ENCODE results near the gene MYO1A.
"Not testable (repeated sequence)": the region's sequence is repeated elsewhere in the genome, so short reads cannot be mapped to it uniquely, and the experiment has no call there.

The MYO1A gene

GRCh38 chr12:57019983-57020719 is 29.8 kb downstream of the MYO1A start:
- H3K4me1 ChIP-seq: peaks cover 5% of the 10 kb centered on the region; the same call in 1 of the 2 replicates
- no peaks in the 10 kb centered on the region for H3K36me3 ChIP-seq
- no peaks in the 10 kb centered on the region for H4K20me1 ChIP-seq
- no peak overlapping the region for H3K9ac ChIP-seq
- H3K9me3 ChIP-seq: no peaks in the 10 kb centered on the region
- H3K4me2 ChIP-seq: no peak overlapping the region
- no peak for TF ChIP-seq Cebpa-rat (IDR thresholded peaks at IDR 0.05)
- no peak overlapping the region for H3K27ac ChIP-seq
- H3K4me3 ChIP-seq: no peak overlapping the region
- no peaks in the 10 kb centered on the region for H3K27me3 ChIP-seq

- no peak for TF ChIP-seq Cebpa-rat (IDR thresholded peaks at IDR 0.05)
- H3K4me2 ChIP-seq: no peak overlapping the region
Measured at GRCh38 chr12:57018906-57019305, 31.0 kb downstream of the MYO1A start.

DNA sequence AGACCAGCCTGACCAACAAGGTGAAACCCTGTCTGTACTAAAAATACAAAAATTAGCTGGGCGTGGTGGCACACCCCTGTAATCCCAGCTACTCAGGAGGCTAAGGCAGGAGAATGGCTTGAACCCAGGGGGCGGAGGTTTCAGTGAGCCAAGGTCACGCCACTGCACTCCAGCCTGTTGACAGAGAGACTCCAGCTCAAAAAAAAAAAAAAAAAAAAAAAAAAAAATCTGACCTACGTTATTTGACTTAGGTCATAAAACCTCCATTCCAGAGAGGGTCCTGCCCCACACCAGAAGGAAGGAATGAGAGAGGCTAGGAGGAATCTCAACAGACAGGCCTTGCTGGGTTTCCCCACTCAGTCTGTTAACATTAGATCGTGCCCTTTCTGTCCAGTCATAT is 31.6 kb downstream of the MYO1A start:
- H3K27ac ChIP-seq, H3K27me3 ChIP-seq, H3K9ac ChIP-seq, H4K20me1 ChIP-seq, H3K4me3 ChIP-seq, H3K4me2 ChIP-seq, H3K36me3 ChIP-seq, H3K9me3 ChIP-seq, H3K4me1 ChIP-seq: not testable (repeated sequence)

More at GRCh38 chr12:57018906-57019305, 31.0 kb downstream of the MYO1A start:
- Histone ChIP-seq H3K27me3 (no peaks in the 10 kb centered on the region), H3K27ac (no peak overlapping the region), H3K9me3 (no peaks in the 10 kb centered on the region), H4K20me1 (no peaks in the 10 kb centered on the region), H3K9ac (no peak overlapping the region), H3K4me1 (peaks cover 5% of the 10 kb centered on the region; the same call in 1 of the 2 replicates), H3K36me3 (no peaks in the 10 kb centered on the region), H3K4me3 (no peak overlapping the region)

DNA sequence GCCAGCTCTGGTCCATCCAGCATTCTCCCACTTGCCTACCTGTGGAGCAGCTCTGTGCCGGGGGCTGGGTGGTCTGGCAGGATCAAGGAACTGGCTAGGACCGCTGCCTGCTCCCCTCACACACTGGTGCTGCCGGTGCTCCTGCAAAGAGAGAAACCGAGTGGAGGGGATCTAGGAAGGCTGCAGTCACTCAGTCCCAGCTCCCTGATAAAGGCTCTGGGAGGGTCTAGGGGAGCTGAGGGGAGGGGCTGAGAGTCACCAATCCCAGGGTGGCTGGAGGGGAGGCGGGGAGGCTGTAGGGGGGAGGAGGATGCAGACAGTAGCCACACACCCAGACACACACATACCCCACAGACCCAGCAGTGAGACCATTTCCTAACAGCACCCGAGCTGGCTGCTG is 33.6 kb downstream of the MYO1A start, which contains the start of gene TAC3:
TSS of gene TAC3 (minus strand) at position 182 of the 400 bp plus-strand sequence. CDS start 732 bp downstream, outside the sequence.
- Histone ChIP-seq H3K4me1 (peaks cover 5% of the 10 kb centered on the region; the same call in 1 of the 2 replicates), H3K4me2 (no peak within 1 kb of the TSS), H3K9ac (no peak within 1 kb of the TSS)

DNA sequence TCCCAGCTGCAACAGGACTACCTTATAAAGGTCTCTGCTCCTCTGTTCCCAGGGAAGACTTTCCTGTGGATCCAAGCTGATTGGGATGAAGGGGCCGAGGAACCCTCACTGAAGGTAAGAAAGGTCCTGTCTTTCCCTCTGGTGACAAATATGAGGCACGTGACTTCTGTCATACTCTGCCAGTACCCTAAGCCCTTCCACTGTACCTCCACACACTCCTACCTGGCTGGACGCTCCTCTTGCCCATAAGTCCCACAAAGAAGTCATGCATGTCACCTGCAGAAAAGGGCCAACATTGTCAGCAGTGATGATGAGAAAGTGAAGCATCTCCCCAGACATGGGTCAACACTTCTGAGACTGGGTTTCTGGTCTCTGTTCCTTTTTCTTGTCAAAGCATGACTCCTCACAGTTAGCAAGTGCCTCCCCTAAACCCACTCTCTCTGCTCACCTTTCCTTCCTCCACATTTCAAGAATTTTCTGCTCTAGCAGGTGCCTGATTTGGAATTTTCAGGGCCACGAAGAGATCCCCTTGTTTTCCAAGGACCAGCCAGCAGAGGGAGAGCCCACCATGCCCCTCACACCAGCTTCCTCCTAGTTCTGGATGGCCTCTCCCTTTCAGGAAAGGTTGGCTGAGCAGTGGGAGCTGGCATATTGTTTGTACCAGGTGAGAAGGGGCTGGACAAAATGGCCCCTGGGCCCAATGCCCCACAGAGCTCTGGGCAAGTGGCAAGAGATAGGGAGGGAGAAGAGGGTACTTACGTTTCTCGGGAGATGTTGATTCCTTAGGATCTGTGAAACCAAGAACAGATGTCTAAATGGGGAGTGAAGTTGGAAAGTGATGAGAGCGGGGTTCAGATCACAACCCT is 37.1 kb downstream of the MYO1A start:
- Histone ChIP-seq H3K4me1 (no peaks in the 10 kb centered on the region), H3K9ac (no peak overlapping the region), H3K4me3 (no peak overlapping the region), H4K20me1 (no peaks in the 10 kb centered on the region), H3K36me3 (no peaks in the 10 kb centered on the region), H3K9me3 (no peaks in the 10 kb centered on the region), H3K4me2 (no peak overlapping the region), H3K27ac (no peak overlapping the region), H3K27me3 (no peaks in the 10 kb centered on the region)
- no peak for TF ChIP-seq Cebpa-rat (IDR thresholded peaks at IDR 0.05)

More for the DNA sequence above, 33.6 kb downstream of the MYO1A start, which contains the start of gene TAC3:
- H3K36me3 ChIP-seq: no peaks in the 10 kb centered on the region
- no peak within 1 kb of the TSS for H3K4me3 ChIP-seq
- no peaks in the 10 kb centered on the region for H3K27me3 ChIP-seq
- H3K9me3 ChIP-seq: no peaks in the 10 kb centered on the region
- no peaks in the 10 kb centered on the region for H4K20me1 ChIP-seq
- no peak for TF ChIP-seq Cebpa-rat (IDR thresholded peaks at IDR 0.05)
- no peak within 1 kb of the TSS for H3K27ac ChIP-seq

DNA sequence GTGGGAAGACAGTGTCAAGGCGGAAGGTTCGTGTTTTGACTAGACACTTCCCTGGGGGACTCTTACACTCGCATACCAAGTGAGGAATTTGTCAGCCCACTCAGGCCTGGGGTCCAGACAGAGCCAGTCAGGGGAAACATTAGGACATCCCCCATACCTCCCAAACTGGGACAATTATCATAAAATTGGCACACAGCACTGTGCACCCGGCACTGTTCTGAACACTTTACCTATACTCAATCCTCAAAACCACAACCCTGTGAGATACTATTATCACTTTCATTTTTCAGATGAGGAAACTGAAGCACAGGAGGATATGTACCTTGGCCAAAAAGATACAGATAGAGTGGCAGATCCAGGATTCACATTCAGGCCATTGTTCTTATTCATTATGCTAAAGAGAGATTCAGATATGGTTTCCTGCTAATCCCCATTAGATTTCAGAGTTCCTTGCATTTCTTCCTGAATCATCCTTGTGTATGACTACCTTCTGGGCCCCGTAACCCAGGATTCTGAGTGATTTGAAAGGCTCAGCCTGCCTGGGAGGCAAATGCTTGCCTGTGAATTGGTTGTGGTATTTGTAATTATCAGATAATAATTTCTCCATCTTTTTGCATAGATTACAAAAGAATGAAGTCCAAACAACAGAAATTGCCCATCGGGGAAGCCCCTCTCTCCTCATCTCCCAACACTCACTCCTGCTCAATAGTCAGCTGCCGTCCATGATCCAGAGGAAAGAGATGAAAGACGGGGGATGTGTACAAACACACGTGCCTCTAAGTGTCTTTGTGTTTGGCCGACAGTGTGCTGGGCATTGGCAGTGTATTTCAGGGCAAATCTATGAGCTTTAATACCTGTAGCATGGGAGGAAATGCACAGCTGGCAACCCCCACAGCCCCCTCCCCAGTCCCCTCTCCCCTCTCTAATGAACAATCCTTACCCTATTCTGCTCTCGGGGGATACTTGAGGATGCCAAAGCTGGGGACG is 38.2 kb downstream of the MYO1A start:
- H4K20me1 ChIP-seq: no peaks in the 10 kb centered on the region
- H3K27ac ChIP-seq: no peak overlapping the region
- H3K4me3 ChIP-seq: no peak overlapping the region
- H3K27me3 ChIP-seq: no peaks in the 10 kb centered on the region
- H3K4me1 ChIP-seq: peaks cover 4% of the 10 kb centered on the region
- no peaks in the 10 kb centered on the region for H3K9me3 ChIP-seq
- no peaks in the 10 kb centered on the region for H3K36me3 ChIP-seq
- TF ChIP-seq Cebpa-rat (IDR thresholded peaks at IDR 0.05): no peak
- no peak overlapping the region for H3K4me2 ChIP-seq
- no peak overlapping the region for H3K9ac ChIP-seq

DNA sequence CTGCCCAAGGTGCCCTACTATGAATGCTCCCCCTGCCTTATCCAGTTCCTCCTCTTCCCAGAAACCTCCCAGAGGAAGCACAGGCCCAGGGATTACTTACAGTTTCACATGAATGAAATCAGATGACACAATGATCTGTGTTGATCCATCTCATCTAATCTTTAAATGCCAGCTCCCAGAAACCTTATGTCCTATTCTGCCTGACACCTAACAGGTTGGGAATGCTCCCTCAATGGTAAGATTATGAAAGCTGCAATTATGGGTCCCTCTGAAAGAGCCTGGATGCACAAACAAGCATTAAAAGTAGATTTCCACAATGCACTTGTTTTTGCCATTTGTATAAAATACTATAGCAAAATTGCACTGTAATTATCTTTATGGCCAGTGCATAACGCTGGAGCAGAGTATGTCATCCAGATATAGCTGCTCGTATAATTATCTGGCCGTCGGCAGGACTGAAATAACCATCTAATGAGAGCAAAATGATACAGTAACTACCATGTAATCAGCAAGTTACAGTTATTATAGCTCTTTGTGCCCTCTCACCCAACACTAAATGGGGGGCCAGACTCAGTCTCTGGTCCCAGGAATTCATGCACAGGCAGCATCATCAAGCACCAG is 39.2 kb downstream of the MYO1A start:
- Histone ChIP-seq H3K4me1 (peaks cover 6% of the 10 kb centered on the region), H3K27me3 (no peaks in the 10 kb centered on the region), H3K4me3 (no peak overlapping the region), H3K36me3 (no peaks in the 10 kb centered on the region), H4K20me1 (0 out of 2 replicates have a peak, but pooled peaks cover under 1% of the 10 kb centered on the region), H3K9me3 (no peaks in the 10 kb centered on the region), H3K4me2 (no peak overlapping the region), H3K27ac (no peak overlapping the region), H3K9ac (no peak overlapping the region)
- TF ChIP-seq Cebpa-rat (IDR thresholded peaks at IDR 0.05): no peak

GRCh38 chr12:57009949-57010626 is 39.8 kb downstream of the MYO1A start:
- H3K4me2 ChIP-seq: no peak overlapping the region
- peaks cover 11% of the 10 kb centered on the region for H3K4me1 ChIP-seq
- H3K4me3 ChIP-seq: no peak overlapping the region
- H3K9me3 ChIP-seq: no peaks in the 10 kb centered on the region
- H4K20me1 ChIP-seq: peaks cover 7% of the 10 kb centered on the region; the same call in 1 of the 2 replicates
- H3K36me3 ChIP-seq: no peaks in the 10 kb centered on the region
- no peaks in the 10 kb centered on the region for H3K27me3 ChIP-seq
- no peak overlapping the region for H3K27ac ChIP-seq
- TF ChIP-seq Cebpa-rat (IDR thresholded peaks at IDR 0.05): no peak
- H3K9ac ChIP-seq: no peak overlapping the region

Measured in BLaER1 (cell line).